Caco-2 (cell line): ENCODE data around the gene KRT35. TPM values are rescaled to one million over a fixed set of nuclear protein-coding genes. Genes with fewer than 3 reads are reported as not detected.

Experiments
- BruUV-seq: library from RNA; stranded (reverse); fragments of 400-500 nt; replicated peaks from 2 replicates; lab custom pipeline; 2021; lab: Mats Ljungman, UMichigan
- CTCF ChIA-PET: fragments of 300-600 bp; sonication (Branson Sonifier 250); formaldehyde crosslinking; loops from one replicate; lab custom pipeline; 2022; ENCODE audit warnings: antibody characterized with exemption; lab: Charles Lee
- POLR2A ChIA-PET: fragments of 300-600 bp; sonication (Branson Sonifier 250); formaldehyde crosslinking; loops from one replicate; lab custom pipeline; 2022; ENCODE audit warnings: antibody characterized with exemption; lab: Charles Lee
- DNase-seq, 2 experiments: peaks; one replicate each; pipeline versions ENCODE4 v3.0.0 to v3.0.0-alpha.2; 2020 to 2022
- H3K27me3 ChIP-seq: replicated peaks from 2 replicates; pipeline ENCODE4 v1.6.0; 2011; ENCODE audit warnings: low read length; ENCODE audit not compliant: control insufficient read depth, insufficient read depth
- H3K36me3 ChIP-seq: 2 replicates; pipeline ENCODE4 v1.5.1; 2011; ENCODE audit warnings: low read length; ENCODE audit not compliant: control insufficient read depth, insufficient read depth
- H3K4me1 ChIP-seq: fragments of 250-450 bp; sonication (Bioruptor Pico); 2 replicates; pipeline ENCODE4 v1.5.1; 2020; ENCODE audit warnings: mild to moderate bottlenecking
- H3K4me3 ChIP-seq: 2 replicates; pipeline ENCODE4 v1.5.1; 2011; ENCODE audit warnings: low read depth, mild to moderate bottlenecking, control low read depth, low read length
- H3K9me3 ChIP-seq: fragments of 250-450 bp; sonication (Bioruptor Pico); 2 replicates; pipeline ENCODE4 v1.5.1; 2020; ENCODE audit warnings: mild to moderate bottlenecking, moderate library complexity
- H3K27ac Mint-ChIP-seq: one replicate; pipeline ENCODE4 v1.8.0; 2022; ENCODE audit warnings: mixed read lengths; ENCODE audit not compliant: unreplicated experiment
- H3K27me3 Mint-ChIP-seq: one replicate; pipeline ENCODE4 v1.8.0; 2022; ENCODE audit warnings: mixed read lengths; ENCODE audit not compliant: insufficient read depth, unreplicated experiment
- H3K36me3 Mint-ChIP-seq: one replicate; pipeline ENCODE4 v1.8.0; 2022; ENCODE audit warnings: mild to moderate bottlenecking, mixed read lengths; ENCODE audit not compliant: insufficient read depth, unreplicated experiment
- H3K4me1 Mint-ChIP-seq: one replicate; pipeline ENCODE4 v1.8.0; 2022; ENCODE audit warnings: low read depth, mixed read lengths; ENCODE audit not compliant: unreplicated experiment
- H3K4me3 Mint-ChIP-seq: one replicate; pipeline ENCODE4 v1.8.0; 2022; ENCODE audit warnings: mild to moderate bottlenecking, moderate library complexity, mixed read lengths; ENCODE audit not compliant: unreplicated experiment
- H3K9me3 Mint-ChIP-seq: one replicate; pipeline ENCODE4 v1.8.0; 2022; ENCODE audit warnings: mixed read lengths; ENCODE audit not compliant: unreplicated experiment
- intact Hi-C: fragments of 100-400 bp; cut with micrococcal nuclease; formaldehyde crosslinking; loops from one replicate; pipeline ENCODE4 v1.10.0; 2022; ENCODE audit not compliant: unreplicated experiment
- total RNA-seq: library from RNA; stranded (reverse); gene quantifications from 2 replicates; pipeline ENCODE4 v1.2.3, GENCODE V29; 2022
- TF ChIP-seq, protein P1 (sequence below), 2 experiments: fragments of 200-600 bp in 1 of 2; IDR thresholded peaks; 1 replicate in 1 of 2; 2 replicates in 1 of 2; pipeline versions ENCODE4 v1.5.1 to v1.8.0; 2011 to 2022; ENCODE audit warnings: antibody characterized with exemption in 1 of 2, control low read depth in 1 of 2, inconsistent platforms in 1 of 2, low read depth in 1 of 2, low read length in 1 of 2, mild to moderate bottlenecking in 1 of 2, moderate library complexity in 1 of 2; ENCODE audit not compliant: insufficient read depth in 1 of 2, severe bottlenecking in 1 of 2, unreplicated experiment in 1 of 2

The KRT35 gene
- total RNA-seq, 1 experiment from 2014 or later = not detected

DNA sequence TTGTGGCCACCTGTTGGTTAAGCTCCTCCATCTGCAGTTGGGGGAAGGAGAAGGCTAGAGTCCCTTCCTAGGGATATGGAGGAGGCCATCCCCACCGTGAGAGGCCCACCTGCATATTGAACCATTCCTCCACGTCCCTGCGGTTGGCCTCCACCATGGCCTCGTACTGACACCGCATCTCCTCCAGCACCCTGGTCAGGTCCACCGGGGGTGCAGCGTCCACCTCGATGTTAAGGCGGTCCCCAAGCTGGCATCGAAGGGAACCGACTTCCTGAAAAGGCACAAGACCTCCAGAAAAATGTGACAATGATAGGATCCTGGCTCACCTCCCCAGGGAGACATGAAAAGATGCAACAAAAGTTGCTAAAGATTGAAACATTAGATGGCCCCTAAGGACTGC is 16.8 kb downstream of the KRT35 start:
- Histone ChIP-seq H3K4me1 (no peaks in the 10 kb centered on the region), H3K27me3 (no peaks in the 10 kb centered on the region), H3K9me3 (peaks cover 6% of the 10 kb centered on the region), H3K36me3 (no peaks in the 10 kb centered on the region), H3K4me3 (no peak overlapping the region)
- H3K9me3 Mint-ChIP-seq = peaks cover 10% of the 10 kb centered on the region
- TF ChIP-seq, protein P1, sequence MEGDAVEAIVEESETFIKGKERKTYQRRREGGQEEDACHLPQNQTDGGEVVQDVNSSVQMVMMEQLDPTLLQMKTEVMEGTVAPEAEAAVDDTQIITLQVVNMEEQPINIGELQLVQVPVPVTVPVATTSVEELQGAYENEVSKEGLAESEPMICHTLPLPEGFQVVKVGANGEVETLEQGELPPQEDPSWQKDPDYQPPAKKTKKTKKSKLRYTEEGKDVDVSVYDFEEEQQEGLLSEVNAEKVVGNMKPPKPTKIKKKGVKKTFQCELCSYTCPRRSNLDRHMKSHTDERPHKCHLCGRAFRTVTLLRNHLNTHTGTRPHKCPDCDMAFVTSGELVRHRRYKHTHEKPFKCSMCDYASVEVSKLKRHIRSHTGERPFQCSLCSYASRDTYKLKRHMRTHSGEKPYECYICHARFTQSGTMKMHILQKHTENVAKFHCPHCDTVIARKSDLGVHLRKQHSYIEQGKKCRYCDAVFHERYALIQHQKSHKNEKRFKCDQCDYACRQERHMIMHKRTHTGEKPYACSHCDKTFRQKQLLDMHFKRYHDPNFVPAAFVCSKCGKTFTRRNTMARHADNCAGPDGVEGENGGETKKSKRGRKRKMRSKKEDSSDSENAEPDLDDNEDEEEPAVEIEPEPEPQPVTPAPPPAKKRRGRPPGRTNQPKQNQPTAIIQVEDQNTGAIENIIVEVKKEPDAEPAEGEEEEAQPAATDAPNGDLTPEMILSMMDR (IDR thresholded peaks at IDR 0.05; ENCODE audit: insufficient read depth in 1 of 2, low read depth in 1 of 2, low read length in 1 of 2, severe bottlenecking in 1 of 2, unreplicated experiment in 1 of 2) = no peak
- intact Hi-C loops = no loop called here
- no TSS peak for BruUV-seq
- CTCF ChIA-PET = interaction anchor here (0.7 kb wide), 1 partner anchor 46 kb away, joined by 3 read pairs; no protein-coding TSS in a partner anchor
- H3K27me3 Mint-ChIP-seq = no peaks in the 10 kb centered on the region
- no peaks in the 10 kb centered on the region for H3K4me1 Mint-ChIP-seq
- no peak for DNase-seq
- no peak overlapping the region for H3K27ac Mint-ChIP-seq
- no peaks in the 10 kb centered on the region for H3K36me3 Mint-ChIP-seq
- POLR2A ChIA-PET = no interaction called here
- no peak overlapping the region for H3K4me3 Mint-ChIP-seq

DNA sequence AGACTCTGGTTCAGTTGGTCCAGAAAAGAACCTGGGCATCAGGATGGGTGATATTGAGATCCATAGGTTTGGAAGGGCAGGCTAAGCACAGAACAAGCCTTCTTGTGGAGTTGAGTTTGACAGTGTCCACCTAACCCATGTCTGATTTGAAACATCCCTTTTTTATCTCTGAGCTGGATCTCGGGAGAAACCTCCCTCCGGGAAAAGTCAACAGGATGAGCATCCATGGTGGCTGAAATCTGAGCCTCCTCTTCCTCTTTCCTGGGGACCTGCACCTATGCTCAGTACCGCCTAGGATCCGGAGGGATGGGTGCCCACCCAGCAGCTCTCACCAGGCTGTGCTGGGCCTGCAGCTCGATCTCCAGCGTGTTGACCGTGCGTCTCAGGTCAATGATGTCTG is 17.2 kb downstream of the KRT35 start:
- BruUV-seq = no TSS peak
- H3K36me3 ChIP-seq = no peaks in the 10 kb centered on the region
- peaks cover 6% of the 10 kb centered on the region for H3K9me3 ChIP-seq
- TF ChIP-seq, protein P1 (IDR thresholded peaks at IDR 0.05; ENCODE audit: insufficient read depth in 1 of 2, low read depth in 1 of 2, low read length in 1 of 2, severe bottlenecking in 1 of 2, unreplicated experiment in 1 of 2) = no peak
- ChIA-PET POLR2A (no interaction called here), CTCF (interaction anchor here (0.7 kb wide), 1 partner anchor 46 kb away, joined by 3 read pairs; no protein-coding TSS in a partner anchor)
- H3K4me1 Mint-ChIP-seq = no peaks in the 10 kb centered on the region
- H3K9me3 Mint-ChIP-seq = peaks cover 10% of the 10 kb centered on the region
- H3K4me3 ChIP-seq = no peak overlapping the region
- no peak for DNase-seq
- H3K4me3 Mint-ChIP-seq = no peak overlapping the region
- H3K27me3 Mint-ChIP-seq = no peaks in the 10 kb centered on the region
- no peaks in the 10 kb centered on the region for H3K36me3 Mint-ChIP-seq
- H3K4me1 ChIP-seq = no peaks in the 10 kb centered on the region
- intact Hi-C loops = no loop called here
- no peak overlapping the region for H3K27ac Mint-ChIP-seq
- no peaks in the 10 kb centered on the region for H3K27me3 ChIP-seq

DNA sequence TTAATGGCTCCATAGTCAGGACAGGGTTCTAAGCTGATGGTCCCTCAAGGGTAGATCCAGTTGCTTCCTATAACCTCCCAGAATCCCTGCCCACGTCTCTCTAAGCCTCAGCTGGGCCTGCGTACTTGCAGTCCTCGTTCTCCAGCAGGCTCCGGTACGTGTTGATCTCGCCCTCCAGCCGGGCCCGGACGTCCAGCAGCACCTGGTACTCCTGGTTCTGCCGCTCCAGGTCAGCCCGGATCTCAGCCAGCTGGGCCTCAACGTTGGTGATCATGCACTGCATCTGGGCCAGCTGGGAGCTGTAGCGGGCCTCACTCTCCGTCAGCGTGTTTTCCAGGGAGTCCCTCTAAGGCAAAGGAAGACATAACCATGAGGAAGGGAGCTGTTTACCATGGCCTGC is 18.2 kb downstream of the KRT35 start:
- no peak for DNase-seq
- Mint-ChIP-seq H3K27me3 (no peaks in the 10 kb centered on the region), H3K36me3 (no peaks in the 10 kb centered on the region), H3K4me3 (no peak overlapping the region), H3K27ac (no peak overlapping the region), H3K4me1 (no peaks in the 10 kb centered on the region), H3K9me3 (no peaks in the 10 kb centered on the region)
- TF ChIP-seq, protein P1 (IDR thresholded peaks at IDR 0.05; ENCODE audit: insufficient read depth in 1 of 2, low read depth in 1 of 2, low read length in 1 of 2, severe bottlenecking in 1 of 2, unreplicated experiment in 1 of 2) = no peak
- Histone ChIP-seq H3K4me1 (no peaks in the 10 kb centered on the region), H3K36me3 (no peaks in the 10 kb centered on the region), H3K27me3 (no peaks in the 10 kb centered on the region), H3K9me3 (peaks cover under 1% of the 10 kb centered on the region), H3K4me3 (no peak overlapping the region)
- CTCF ChIA-PET = no interaction called here
- POLR2A ChIA-PET = no interaction called here
- no TSS peak for BruUV-seq
- intact Hi-C loops = no loop called here
